ENCODE measurements around the gene MTG2.

GRCh38 chr20:62183426-62184142, 756 bp downstream of the MTG2 start:
- TF ChIP-seq EZH2 (IDR thresholded peaks at IDR 0.05; ENCODE audit: low read depth, low read length, severe bottlenecking) (no peak), RAD21 (IDR thresholded peaks at IDR 0.05 in 1 of 2, conservative IDR thresholded peaks at IDR 0.05 in 1 of 2; ENCODE audit: low read depth in 2 of 2, low read length in 2 of 2) (no peak), CTCF (IDR thresholded peaks at IDR 0.05; ENCODE audit: control extremely low read depth in 1 of 3, insufficient read depth in 1 of 3, low read depth in 1 of 3, low read length in 3 of 3) (no peak), USF2 (IDR thresholded peaks at IDR 0.05; ENCODE audit: low read length) (no peak), BRCA1 (IDR thresholded peaks at IDR 0.05; ENCODE audit: low read depth, low read length) (no peak), KDM4A (IDR thresholded peaks at IDR 0.05; ENCODE audit: low read depth, low read length, severe bottlenecking) (no peak), RXRA (IDR thresholded peaks at IDR 0.05; ENCODE audit: insufficient read depth, low read depth, low read length) (no peak), POLR2AphosphoS5 (IDR thresholded peaks at IDR 0.05; ENCODE audit: low read depth, low read length) (no peak)
